Spleen (tissue), 7 donors: Measurements from ENCODE around the gene AP3B1.

Experiments
- CTCF ChIP-seq, 11 experiments: fragments of 200-600 bp in 7 of 11; fragments of 450-650 bp in 4 of 11; sonication (generic) in 4 of 11; IDR thresholded peaks in 8 of 11; conservative IDR thresholded peaks in 3 of 11; 1 replicate in 7 of 11; 2 replicates in 4 of 11; pipeline versions ENCODE4 v1.4.0 to v1.8.0; 2016 to 2021; ENCODE audit warnings: antibody characterized with exemption in 11 of 11, inconsistent platforms in 4 of 11, mild to moderate bottlenecking in 1 of 11
- POLR2A ChIP-seq, 3 donors: fragments of 450-650 bp; IDR thresholded peaks; one replicate each; pipeline ENCODE4 v1.5.1; 2017; ENCODE audit warnings: antibody characterized with exemption in 3 of 3, mild to moderate bottlenecking in 1 of 3
- donor health status: DM: no; HTN: no; CAD: no; lungs with moderate emphysema.
- donor health status: DM: no; HTN: no; CAD: no.
- donor health status: DM: no; HTN: no; CAD: no.

- TF ChIP-seq CTCF (IDR thresholded peaks at IDR 0.05 in 8 of 11, conservative IDR thresholded peaks at IDR 0.05 in 3 of 11) (no peak), POLR2A (IDR thresholded peaks at IDR 0.05) (no peak)
These were observed 11.4 kb downstream of the AP3B1 start for GRCh38 chr5:78283105-78283504.
